HG03095 (cell line): ENCODE results near the gene MARCKS.

Experiments used
- ATAC-seq: cut with Tn5 transposase; IDR thresholded peaks from one replicate; pipeline ENCODE4 v1.9.1; 2021; ENCODE audit warnings: moderate library complexity; ENCODE audit not compliant: unreplicated experiment

MARCKS gene

DNA sequence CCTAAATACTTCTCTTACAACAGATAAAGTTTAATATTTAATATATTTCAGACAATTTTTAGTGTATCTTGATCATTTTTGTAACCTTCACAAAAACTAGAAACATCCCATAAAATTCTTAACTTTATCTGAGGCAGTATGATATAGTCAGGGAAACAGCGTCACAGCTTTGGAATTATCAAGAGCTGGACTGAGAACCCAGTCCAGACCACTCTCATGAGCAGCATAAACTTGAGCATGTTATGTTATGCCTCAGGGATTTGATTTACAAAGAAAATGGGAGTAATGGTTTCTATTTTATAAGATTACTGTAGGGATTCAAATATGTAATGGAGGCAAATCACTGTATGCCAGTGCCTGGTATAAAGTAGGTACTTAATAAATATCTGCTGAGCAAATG lies 8.3 kb upstream of the MARCKS start:
- ATAC-seq, result no peak

DNA sequence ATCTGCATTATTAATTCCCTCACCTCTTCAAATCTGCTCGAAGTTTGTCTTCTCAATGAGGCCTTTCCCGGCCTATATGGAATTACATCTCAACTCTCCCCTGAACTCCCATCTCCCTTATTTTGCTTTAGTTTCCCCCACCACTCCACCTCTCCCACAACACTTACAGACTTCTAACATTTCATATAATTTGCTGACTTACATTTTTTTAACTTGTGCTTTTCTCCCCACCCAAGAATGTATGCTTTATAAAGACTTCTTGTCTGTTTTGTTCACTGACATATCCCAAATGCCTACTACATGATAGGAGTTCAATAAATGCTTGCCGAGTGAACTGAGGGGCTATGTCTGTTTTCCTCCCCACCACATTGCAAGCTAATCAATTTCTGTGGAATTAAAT lies 3.9 kb upstream of the MARCKS start:
- no peak for ATAC-seq

DNA sequence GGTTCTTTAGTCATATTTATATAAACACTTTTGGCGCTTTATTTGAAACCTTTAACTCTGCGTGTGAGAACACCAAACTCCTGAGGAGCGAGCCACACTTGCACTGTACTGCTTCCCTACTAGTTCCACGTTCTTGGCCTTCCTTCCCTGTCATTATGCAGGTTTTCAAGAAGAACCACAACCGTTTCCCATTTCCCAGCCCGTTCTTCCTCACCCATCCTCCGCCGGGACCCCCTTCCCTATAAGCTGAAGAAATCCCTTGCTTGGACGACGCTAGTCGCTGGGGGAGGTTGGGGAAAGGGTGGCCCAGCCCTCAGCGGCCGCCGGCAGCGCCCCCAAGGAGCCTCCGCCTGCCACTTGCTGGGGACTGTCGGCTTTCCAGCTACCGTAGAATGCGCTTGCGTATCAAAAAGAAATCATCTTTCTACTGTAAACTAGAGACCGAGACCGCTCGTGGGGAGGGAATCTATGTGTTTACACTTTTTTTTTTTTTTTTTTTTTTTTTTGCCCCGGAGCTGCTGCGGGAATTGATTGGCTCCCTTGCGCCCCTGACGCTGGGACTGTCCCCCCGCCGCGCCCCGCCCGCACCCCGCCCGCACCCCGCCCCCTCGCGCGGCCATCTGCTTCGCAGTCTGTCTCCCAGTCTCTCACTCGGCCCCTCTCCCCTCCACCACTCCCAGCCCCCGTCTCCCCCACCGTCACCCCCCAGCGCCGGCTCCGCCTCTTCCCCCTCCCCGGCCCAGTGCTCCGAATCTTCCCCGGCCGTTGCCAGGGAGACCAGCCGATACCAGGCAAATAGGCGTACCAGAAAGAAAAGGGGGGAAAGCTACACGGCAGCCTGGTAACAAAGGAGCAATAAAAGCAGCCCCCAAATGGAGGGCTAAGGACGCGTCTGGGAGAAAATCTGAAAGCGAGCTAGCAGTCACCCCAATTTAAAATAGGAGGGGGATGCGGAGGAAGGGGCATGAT lies 2.3 kb upstream of the MARCKS start:
- no peak for ATAC-seq

DNA sequence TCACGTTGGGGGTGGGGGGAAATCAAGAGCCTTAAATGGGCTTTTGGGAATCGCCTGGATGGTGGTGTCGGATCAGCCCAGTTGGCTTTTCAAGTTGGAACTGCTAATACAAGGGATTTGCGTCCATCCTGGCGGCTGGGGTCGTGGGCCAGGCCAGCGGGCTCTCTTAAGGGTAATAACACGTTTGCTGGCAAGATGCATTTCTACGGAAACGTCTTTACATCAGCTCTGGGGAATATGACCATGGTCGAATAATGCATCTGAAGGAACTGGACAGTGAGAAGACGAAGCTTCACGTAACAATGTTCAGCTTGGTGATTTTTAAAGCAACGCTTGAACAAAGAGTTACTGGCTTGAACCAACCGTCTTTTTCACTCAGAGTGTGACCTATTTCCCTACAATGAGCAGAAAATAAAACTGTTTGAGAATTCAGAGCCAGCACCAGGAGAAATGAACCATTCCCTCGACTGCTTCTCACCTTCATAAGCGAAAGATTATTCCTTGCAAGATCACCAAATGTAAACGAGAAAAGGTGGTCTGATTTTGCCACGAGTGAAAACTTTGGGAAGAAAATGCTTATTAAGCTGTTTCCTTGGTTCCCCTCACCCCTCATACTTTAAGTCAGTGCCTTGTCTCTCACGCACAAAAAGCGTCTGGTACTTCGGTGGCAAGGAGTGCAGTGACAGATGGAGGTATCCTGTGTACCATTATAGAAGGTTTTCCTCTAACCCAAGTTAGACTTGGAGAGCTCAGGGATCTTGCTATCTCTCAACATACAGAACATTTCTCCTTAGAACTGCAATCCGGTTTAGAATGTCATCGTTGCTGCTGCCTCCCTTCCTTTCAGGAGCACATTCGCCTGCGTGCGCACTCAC lies 1.4 kb upstream of the MARCKS start:
- no peak for ATAC-seq

DNA sequence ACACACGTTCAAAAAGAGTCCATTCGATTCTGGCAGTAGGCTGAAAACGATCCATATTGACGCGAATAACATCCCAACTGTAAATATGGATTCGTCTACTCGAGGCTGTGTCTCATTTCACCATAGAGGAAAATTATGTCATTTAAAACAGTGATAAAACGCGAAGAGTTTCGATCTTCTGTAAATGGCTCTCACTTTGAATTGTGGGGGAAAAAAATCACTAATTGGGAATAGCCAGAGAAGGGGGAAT lies 845 bp upstream of the MARCKS start:
- ATAC-seq, result no peak

DNA sequence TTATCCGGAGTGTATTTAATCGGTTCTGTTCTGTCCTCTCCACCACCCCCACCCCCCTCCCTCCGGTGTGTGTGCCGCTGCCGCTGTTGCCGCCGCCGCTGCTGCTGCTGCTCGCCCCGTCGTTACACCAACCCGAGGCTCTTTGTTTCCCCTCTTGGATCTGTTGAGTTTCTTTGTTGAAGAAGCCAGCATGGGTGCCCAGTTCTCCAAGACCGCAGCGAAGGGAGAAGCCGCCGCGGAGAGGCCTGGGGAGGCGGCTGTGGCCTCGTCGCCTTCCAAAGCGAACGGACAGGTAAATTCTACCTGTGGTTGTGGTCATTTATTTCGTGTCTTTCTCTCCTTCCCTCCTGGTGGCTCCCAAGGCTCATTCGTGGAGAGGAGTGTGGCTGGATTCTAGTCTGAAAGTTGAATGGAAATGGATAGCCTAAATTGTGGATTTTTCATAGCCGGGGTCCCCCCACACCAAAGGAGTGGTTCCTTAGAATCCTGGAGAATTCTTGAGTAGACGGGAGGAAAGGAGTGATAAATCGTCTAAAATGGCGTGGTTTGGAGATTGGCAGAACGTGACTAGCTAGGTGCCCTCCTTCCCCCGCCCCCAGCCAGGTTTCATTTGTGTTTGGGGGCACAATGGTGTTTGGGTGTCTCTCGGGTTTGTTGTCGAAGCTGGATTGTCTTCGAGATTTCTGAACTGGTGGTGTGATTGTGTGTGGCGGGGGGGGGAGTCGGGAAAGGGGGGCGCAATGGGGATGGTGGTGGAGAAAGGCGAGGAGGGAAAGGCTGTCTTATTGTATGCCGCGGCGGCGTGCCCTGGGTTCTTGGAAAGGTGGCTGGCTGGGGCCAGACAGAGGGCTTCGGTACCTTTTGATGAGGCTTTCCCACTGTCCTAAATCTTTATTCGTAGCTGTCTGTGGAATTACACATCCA lies 673 bp downstream of the MARCKS start:
- ATAC-seq, result no peak

DNA sequence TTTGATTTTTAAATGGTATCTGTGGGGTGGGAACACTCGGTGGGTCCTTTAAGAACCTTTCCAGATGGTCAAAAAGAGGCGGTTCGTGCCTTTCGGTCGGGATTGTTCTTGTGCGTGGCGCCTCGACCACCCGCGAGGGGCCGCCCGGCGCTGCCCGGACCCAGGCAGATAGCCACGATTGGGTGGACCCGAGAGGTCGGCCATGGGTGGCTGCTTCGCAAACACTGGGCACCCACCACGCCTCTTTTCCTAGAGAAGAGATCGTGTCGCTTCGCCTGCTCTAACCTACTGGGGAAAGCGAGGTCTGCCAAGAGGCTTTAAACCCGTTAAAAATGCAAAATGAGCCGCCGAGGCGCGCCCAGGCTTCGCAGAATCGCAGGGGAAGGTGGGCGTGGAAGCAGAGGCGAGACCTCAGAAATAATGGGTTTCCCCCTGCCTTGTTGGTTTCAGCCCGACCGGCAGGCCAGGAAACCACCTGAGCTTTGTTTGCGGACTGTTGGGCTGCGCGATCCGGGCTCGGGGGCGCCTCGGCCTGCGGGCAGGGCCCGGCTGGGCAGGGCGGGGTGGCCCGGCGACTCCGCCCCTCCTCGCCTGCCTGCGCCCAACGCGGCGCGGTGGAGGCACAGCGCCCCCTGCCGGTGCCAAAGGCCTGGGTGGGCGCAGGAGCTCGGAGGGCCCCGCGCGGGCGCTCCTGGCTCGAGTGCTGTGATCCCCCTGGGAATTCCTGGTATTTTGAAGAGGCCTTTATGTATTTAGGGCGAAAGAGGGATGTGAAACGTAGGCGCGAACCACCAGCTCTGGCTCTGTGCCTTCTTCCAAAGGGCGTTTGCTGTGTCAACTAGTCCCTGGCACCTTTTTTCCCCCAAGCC lies 1.6 kb downstream of the MARCKS start:
- ATAC-seq, result peak; percentile 81

DNA sequence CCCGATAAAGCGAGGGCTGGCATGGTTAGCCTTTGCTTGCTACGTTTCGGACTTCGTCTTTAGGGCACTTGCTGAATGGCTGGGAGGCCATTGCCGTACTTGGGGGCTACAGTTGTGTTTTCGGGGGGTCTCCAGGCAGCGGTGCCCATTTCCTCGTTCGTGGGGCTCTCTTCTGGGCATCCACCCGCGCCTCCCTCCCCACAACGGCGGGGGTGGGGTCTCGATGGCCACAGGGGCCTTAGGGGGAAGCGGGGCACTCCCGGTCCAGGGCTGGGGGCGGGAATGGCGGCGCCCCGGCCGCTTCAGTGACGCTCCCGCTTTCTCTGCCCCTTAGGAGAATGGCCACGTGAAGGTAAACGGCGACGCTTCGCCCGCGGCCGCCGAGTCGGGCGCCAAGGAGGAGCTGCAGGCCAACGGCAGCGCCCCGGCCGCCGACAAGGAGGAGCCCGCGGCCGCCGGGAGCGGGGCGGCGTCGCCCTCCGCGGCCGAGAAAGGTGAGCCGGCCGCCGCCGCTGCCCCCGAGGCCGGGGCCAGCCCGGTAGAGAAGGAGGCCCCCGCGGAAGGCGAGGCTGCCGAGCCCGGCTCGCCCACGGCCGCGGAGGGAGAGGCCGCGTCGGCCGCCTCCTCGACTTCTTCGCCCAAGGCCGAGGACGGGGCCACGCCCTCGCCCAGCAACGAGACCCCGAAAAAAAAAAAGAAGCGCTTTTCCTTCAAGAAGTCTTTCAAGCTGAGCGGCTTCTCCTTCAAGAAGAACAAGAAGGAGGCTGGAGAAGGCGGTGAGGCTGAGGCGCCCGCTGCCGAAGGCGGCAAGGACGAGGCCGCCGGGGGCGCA lies 2.4 kb downstream of the MARCKS start:
- ATAC-seq, result no peak

DNA sequence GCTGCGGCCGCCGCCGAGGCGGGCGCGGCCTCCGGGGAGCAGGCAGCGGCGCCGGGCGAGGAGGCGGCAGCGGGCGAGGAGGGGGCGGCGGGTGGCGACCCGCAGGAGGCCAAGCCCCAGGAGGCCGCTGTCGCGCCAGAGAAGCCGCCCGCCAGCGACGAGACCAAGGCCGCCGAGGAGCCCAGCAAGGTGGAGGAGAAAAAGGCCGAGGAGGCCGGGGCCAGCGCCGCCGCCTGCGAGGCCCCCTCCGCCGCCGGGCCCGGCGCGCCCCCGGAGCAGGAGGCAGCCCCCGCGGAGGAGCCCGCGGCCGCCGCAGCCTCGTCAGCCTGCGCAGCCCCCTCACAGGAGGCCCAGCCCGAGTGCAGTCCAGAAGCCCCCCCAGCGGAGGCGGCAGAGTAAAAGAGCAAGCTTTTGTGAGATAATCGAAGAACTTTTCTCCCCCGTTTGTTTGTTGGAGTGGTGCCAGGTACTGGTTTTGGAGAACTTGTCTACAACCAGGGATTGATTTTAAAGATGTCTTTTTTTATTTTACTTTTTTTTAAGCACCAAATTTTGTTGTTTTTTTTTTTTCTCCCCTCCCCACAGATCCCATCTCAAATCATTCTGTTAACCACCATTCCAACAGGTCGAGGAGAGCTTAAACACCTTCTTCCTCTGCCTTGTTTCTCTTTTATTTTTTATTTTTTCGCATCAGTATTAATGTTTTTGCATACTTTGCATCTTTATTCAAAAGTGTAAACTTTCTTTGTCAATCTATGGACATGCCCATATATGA lies 3.2 kb downstream of the MARCKS start:
- no peak for ATAC-seq

DNA sequence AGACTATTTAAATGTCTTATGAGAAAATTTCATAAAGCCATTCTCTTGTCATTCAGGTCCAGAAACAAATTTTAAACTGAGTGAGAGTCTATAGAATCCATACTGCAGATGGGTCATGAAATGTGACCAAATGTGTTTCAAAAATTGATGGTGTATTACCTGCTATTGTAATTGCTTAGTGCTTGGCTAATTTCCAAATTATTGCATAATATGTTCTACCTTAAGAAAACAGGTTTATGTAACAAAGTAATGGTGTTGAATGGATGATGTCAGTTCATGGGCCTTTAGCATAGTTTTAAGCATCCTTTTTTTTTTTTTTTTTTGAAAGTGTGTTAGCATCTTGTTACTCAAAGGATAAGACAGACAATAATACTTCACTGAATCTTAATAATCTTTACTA lies 5.0 kb downstream of the MARCKS start:
- ATAC-seq, result no peak

DNA sequence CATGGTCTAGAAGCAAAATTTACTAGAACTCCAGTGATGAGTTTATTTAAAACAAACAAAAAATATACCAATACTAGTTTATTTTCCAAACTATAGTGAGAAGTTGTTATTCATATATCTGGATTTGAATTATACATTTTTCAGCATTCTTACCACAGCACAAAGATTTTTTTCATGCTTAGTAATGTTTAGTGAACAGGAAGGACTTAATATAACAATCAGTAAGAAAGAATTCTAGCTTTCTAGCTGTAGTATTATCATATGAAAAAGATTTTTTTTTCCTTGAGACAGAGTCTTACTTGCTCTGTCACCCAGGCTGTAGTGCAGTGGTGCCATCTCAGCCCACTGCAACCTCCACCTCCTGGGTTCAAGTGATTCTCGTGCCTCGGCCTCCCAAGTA lies 13.8 kb downstream of the MARCKS start:
- no peak for ATAC-seq

DNA sequence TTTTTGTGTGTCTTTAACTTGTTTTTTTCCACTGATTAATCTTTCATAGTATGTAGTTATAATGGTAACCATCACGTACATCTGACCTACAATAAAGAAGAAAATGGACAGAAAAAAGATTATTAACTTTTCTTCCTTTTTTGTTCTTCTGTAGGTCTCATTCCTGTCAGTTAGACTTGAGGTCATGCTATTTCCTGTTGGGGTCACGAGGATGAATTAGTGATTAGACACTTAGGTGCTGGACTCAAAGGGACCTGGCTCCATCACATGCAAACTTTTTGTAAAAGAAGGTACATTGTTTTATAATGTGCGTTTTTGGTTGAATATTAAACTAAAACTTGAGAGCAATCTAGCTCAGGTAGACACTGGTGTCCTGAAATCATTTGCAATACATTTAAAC lies 14.8 kb downstream of the MARCKS start:
- ATAC-seq, result no peak

DNA sequence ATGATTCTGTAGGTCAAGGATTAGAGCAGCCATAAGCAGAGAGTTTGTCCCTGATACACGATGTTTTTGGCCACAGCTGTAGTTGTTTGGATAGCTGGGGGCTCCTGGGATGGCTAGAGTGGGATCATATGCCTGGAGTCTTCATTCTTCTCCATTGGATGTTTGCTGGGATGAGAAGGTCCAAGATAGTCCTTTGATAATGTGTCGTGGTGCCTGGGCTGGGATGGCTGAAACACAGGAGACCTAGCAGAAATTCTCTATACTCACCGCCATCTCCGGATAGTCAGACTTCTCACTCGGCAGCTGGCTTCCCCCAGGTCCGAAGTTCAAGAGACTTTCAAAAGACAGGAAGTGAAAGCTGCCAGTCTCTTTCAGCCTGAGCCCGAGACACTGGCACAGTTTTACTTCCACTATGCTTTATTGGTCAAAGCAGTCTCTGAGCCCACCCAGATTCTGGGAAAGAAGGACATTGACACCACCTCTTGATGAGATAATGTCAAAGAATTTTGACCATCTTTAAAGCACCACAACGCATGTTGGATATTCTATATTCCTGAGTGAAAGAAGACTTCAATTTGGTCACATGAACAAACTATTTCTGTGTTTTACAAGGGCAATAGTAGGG lies 16.0 kb downstream of the MARCKS start:
- ATAC-seq, result peak; percentile 74

DNA sequence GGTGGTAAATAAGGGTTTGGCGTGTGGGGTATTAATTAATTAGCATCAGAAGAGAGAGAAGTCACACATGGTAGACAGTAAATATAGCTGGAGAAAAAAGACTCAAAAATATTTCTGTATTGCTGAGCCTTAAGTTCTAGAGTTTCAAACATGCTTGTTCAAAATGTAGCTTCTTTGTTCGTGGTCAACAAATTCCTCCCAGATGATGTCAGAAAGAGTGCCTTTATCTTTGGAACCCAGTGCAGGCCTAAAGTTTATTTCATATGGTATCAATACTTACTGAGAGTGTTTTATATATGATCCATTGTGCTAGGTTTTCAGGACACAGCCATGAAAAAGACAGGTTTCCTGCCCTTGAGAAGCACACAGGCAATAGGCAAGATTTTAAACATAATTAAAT lies 18.3 kb downstream of the MARCKS start:
- no peak for ATAC-seq

DNA sequence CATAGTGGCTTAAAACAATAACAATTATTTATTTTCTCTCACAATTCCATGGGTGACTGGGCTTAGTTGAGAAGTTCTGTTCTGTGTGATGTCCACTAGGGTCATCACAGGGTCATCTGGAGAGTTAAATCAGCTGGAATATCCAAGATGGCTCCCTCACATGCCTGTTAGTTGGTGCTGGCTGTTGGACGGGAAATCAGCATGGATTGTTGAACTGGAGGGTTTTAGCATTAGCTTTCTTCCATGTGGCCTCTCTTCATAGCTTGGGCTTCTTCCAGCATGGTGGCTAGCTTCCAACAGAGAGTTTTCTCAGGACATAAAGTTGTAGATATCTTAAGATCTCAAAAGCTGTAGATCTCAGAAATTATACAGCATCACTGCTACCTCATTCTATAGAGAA lies 19.6 kb downstream of the MARCKS start:
- ATAC-seq, result no peak

DNA sequence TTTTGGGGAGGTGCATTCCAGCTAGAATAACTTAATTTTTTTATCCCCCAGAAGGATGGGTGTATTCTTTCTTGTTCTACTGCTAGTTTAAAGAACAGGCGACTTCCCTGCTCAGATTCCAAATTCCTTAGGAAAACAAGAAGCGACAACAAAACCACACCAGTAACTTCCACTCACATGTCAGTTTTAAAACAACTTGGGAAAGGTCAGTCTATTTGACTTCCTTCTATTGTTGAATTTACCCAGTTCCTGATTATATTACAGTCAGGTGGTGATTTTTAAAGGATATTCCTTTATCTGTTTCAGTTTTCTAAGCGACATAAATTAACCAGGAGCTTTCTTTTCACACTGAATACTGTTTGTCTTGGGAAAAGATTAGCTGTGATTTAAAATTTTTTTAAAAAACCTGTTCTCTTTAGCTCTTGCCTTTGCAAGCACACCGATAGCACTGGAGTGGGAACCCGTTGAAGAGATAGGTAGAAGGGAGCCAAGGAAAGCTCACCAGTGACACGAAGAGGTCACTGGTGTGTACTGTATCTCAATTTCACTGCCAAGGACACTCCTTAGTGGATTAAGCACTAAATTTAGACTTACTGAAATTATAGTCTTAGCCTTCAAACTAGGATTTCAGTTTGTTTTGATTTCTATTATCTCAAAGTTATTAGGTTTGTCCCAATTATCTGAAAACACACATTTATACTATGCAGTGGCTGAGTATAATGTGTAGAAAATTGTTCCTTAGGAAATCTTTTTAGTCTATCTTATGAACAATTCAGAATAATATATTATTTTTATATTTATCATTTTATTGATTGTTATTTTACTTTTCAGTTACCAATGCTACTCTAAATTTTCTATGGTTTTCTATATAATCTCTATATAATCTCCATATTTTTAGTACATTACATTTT lies 22.3 kb downstream of the MARCKS start:
- peak; percentile 99 for ATAC-seq

DNA sequence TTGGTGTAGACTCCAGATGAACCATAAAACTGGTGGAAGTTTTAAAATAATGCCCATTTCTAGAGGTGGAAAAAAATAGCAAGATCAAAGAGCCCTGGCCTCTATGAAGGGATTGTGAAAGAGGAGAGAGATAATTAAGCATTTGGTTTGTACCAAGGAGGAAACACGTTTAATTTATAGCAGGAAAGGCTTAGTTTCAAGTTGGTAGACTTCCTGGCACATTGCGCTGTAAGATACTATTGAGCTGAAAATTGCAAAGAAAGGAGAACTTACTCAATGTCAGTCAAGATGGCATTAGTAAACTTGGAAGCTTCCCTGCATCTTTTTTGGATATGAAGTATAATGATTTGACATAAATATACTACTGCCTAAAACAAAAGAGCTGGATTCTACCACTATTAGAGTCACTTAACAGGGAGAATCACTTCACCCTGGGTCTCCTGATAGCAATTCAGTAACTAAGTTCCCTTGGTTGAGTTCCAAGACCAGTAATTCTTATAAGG lies 24.4 kb downstream of the MARCKS start:
- ATAC-seq, result no peak
